IMR-90 (cell line): Measurements from ENCODE around the gene CLBA1. TPM values are rescaled to one million over a fixed set of nuclear protein-coding genes. Genes with fewer than 3 reads are reported as not detected.
A peak's percentile ranks its signal among the peaks of the same experiment; 100 is the strongest.

Experiments used
- ATAC-seq: fragments of 200-7000 bp; cut with Tn5 transposase; 2 replicates; pipeline ENCODE4 v1.9.1; 2020; ENCODE audit warnings: low read depth, mild to moderate bottlenecking, moderate library complexity
- BruUV-seq: library from RNA; stranded (reverse); fragments of 400-500 nt; replicated peaks from 2 replicates; lab custom pipeline; 2021; lab: Mats Ljungman, UMichigan
- CTCF ChIA-PET: fragments of 300-600 bp; formaldehyde crosslinking; extraction: SDS; loops from one replicate; lab custom pipeline; 2021; ENCODE audit warnings: antibody characterized with exemption; lab: Yijun Ruan, JAX
- POLR2A ChIA-PET: fragments of 300-600 bp; sonication (Branson Sonifier 250); formaldehyde crosslinking; loops from one replicate; lab custom pipeline; 2022; ENCODE audit warnings: antibody characterized with exemption; ENCODE audit not compliant: unreplicated experiment; lab: Charles Lee
- DNase-seq: peaks from one replicate; pipeline ENCODE4 v3.0.0; 2013
- H2AFZ ChIP-seq: replicated peaks from 2 replicates; pipeline ENCODE3; 2013; ENCODE audit warnings: low read length, mild to moderate bottlenecking; ENCODE audit not compliant: poor library complexity
- H2AK5ac ChIP-seq: 2 replicates; pipeline ENCODE4 v1.6.1; 2013; ENCODE audit warnings: low read depth, low read length, inconsistent platforms
- H2AK9ac ChIP-seq: replicated peaks from 2 replicates; pipeline ENCODE3; 2013; ENCODE audit warnings: mild to moderate bottlenecking, low read depth, low read length, moderate library complexity; ENCODE audit not compliant: poor library complexity
- H2BK120ac ChIP-seq: 2 replicates; pipeline ENCODE4 v1.6.1; 2013; ENCODE audit warnings: low read depth, low read length, inconsistent platforms
- H2BK15ac ChIP-seq: 3 replicates; pipeline ENCODE4 v1.6.1; 2013; ENCODE audit warnings: low read depth, low read length, inconsistent platforms
- H2BK20ac ChIP-seq: 2 replicates; pipeline ENCODE4 v1.6.1; 2013; ENCODE audit warnings: low read depth, mild to moderate bottlenecking, inconsistent platforms, low read length, moderate library complexity
- H2BK5ac ChIP-seq: 2 replicates; pipeline ENCODE4 v1.6.1; 2013; ENCODE audit warnings: mild to moderate bottlenecking, low read depth, low read length, inconsistent platforms; ENCODE audit not compliant: poor library complexity, severe bottlenecking
- H3K14ac ChIP-seq: replicated peaks from 2 replicates; pipeline ENCODE4 v1.6.1; 2013; ENCODE audit warnings: low read depth, low read length, inconsistent platforms
- H3K18ac ChIP-seq: 2 replicates; pipeline ENCODE4 v1.6.1; 2013; ENCODE audit warnings: low read depth, low read length, control low read depth
- H3K23ac ChIP-seq: 2 replicates; pipeline ENCODE4 v1.6.1; 2013; ENCODE audit warnings: low read depth, low read length, inconsistent platforms
- H3K27ac ChIP-seq: 2 replicates; pipeline ENCODE4 v1.5.1; 2013; ENCODE audit warnings: mild to moderate bottlenecking, control low read depth, low read length; ENCODE audit not compliant: insufficient read depth
- H3K27me3 ChIP-seq: 2 replicates; pipeline ENCODE4 v1.6.1; 2013; ENCODE audit warnings: low read length; ENCODE audit not compliant: control insufficient read depth, insufficient read depth
- H3K36me3 ChIP-seq: 2 replicates; pipeline ENCODE4 v1.6.1; 2013; ENCODE audit warnings: low read length, mixed read lengths; ENCODE audit not compliant: control insufficient read depth, insufficient read depth
- H3K4ac ChIP-seq: 2 replicates; pipeline ENCODE4 v1.6.1; 2013; ENCODE audit warnings: low read depth, low read length, inconsistent platforms
- H3K4me1 ChIP-seq: 2 replicates; pipeline ENCODE4 v1.6.1; 2013; ENCODE audit warnings: low read length, mixed read lengths; ENCODE audit not compliant: control insufficient read depth, insufficient read depth
- H3K4me2 ChIP-seq: 2 replicates; pipeline ENCODE4 v1.6.1; 2013; ENCODE audit warnings: low read depth, mild to moderate bottlenecking, control low read depth, low read length, moderate library complexity
- H3K4me3 ChIP-seq: 2 replicates; pipeline ENCODE4 v1.5.1; 2013; ENCODE audit warnings: low read depth, mild to moderate bottlenecking, control low read depth, low read length, moderate library complexity; ENCODE audit not compliant: insufficient read depth
- H3K56ac ChIP-seq: 2 replicates; pipeline ENCODE4 v1.6.1; 2013; ENCODE audit warnings: low read length, inconsistent platforms; ENCODE audit not compliant: insufficient read depth; ENCODE audit errors: extremely low read depth
- H3K79me1 ChIP-seq, 2 experiments: 2 replicates each; pipeline ENCODE4 v1.6.1; 2013; ENCODE audit warnings: low read length in 2 of 2, inconsistent platforms in 1 of 2, low read depth in 1 of 2
- H3K9ac ChIP-seq: 2 replicates; pipeline ENCODE4 v1.6.1; 2013; ENCODE audit warnings: low read depth, low read length, control low read depth
- H3K9me1 ChIP-seq: 2 replicates; pipeline ENCODE4 v1.6.1; 2013; ENCODE audit warnings: low read length, inconsistent platforms; ENCODE audit not compliant: insufficient read depth
- H3K9me3 ChIP-seq: 2 replicates; pipeline ENCODE4 v1.6.1; 2013; ENCODE audit warnings: low read length; ENCODE audit not compliant: control insufficient read depth, insufficient read depth
- H4K20me1 ChIP-seq: 2 replicates; pipeline ENCODE4 v1.6.1; 2013; ENCODE audit warnings: low read length, inconsistent platforms; ENCODE audit not compliant: insufficient read depth
- H4K5ac ChIP-seq: 2 replicates; pipeline ENCODE4 v1.6.1; 2013; ENCODE audit warnings: mild to moderate bottlenecking, low read depth, low read length, control low read depth
- H4K8ac ChIP-seq, 2 experiments: 2 replicates each; pipeline ENCODE4 v1.6.1; 2013; ENCODE audit warnings: low read depth in 2 of 2, low read length in 2 of 2, control low read depth in 1 of 2, inconsistent platforms in 1 of 2
- H4K91ac ChIP-seq: 2 replicates; pipeline ENCODE4 v1.6.1; 2013; ENCODE audit warnings: low read depth, low read length, inconsistent platforms; ENCODE audit not compliant: insufficient read depth
- BHLHE40 ChIP-seq: fragments of 150-350 bp; IDR thresholded peaks from 2 replicates; pipeline ENCODE4 v1.6.1; 2016; ENCODE audit warnings: mild to moderate bottlenecking, low read depth, low read length
- CHD1 ChIP-seq: IDR thresholded peaks from 2 replicates; pipeline ENCODE4 v1.6.1; 2012; ENCODE audit warnings: low read depth, low read length, improper control_type of control experiment
- FOS ChIP-seq: fragments of 150-350 bp; IDR thresholded peaks from 2 replicates; pipeline ENCODE4 v1.6.1; 2016; ENCODE audit warnings: low read depth, low read length
- NFE2L2 ChIP-seq: fragments of 150-350 bp; IDR thresholded peaks from 2 replicates; pipeline ENCODE4 v1.6.1; 2016; ENCODE audit warnings: low read depth, mild to moderate bottlenecking, low read length
- SMC3 ChIP-seq: fragments of 150-350 bp; IDR thresholded peaks from 2 replicates; pipeline ENCODE4 v1.6.1; 2016; ENCODE audit warnings: low read depth, mild to moderate bottlenecking, antibody characterized with exemption, low read length, moderate library complexity
- WGBS, 2 experiments: methylation state at CpG; one replicate each; pipeline versions ENCODE4 v1.1.5 to v1.1.7; 2013; ENCODE audit warnings: missing lambda C conversion rate in 2 of 2; ENCODE audit not compliant: insufficient read length in 1 of 2; ENCODE audit errors: extremely low coverage in 2 of 2; 5-methylcytosine and 5-hydroxymethylcytosine counted together
- dilution Hi-C: fragments of 300-500 bp; cut with HindIII; formaldehyde crosslinking; loops from one replicate; pipeline ENCODE4 v1.14.3; 2018; ENCODE audit warnings: low sequenced_read_pairs; ENCODE audit not compliant: unreplicated experiment
- in situ Hi-C: fragments of 300-500 bp; cut with MboI; formaldehyde crosslinking; loops from 3 replicates; pipeline ENCODE4 v1.14.3; 2019; ENCODE audit warnings: low sequenced_read_pairs, inconsistent platforms, mixed read lengths
- intact Hi-C: fragments of 100-400 bp; cut with micrococcal nuclease; formaldehyde crosslinking; loops from 2 replicates; pipeline ENCODE4 v1.10.0; 2022
- polyA plus RNA-seq, 3 experiments: library from polyadenylated mRNA; depleted of rRNA; stranded (reverse); fragments of >200 nt; gene quantifications; 2 replicates each; pipeline ENCODE4 v1.2.3, GENCODE V29; 2012; ENCODE audit warnings: low replicate concordance in 1 of 3
- total RNA-seq: library from RNA; depleted of rRNA; stranded (reverse); fragments of >200 nt; gene quantifications from 2 replicates; pipeline ENCODE4 v1.2.3, GENCODE V29; 2012

Gene CLBA1
- total and polyA plus RNA-seq, 2 of the 4 experiments (the other 2 are of a cell fraction) = 2.7 to 6.2 TPM

DNA sequence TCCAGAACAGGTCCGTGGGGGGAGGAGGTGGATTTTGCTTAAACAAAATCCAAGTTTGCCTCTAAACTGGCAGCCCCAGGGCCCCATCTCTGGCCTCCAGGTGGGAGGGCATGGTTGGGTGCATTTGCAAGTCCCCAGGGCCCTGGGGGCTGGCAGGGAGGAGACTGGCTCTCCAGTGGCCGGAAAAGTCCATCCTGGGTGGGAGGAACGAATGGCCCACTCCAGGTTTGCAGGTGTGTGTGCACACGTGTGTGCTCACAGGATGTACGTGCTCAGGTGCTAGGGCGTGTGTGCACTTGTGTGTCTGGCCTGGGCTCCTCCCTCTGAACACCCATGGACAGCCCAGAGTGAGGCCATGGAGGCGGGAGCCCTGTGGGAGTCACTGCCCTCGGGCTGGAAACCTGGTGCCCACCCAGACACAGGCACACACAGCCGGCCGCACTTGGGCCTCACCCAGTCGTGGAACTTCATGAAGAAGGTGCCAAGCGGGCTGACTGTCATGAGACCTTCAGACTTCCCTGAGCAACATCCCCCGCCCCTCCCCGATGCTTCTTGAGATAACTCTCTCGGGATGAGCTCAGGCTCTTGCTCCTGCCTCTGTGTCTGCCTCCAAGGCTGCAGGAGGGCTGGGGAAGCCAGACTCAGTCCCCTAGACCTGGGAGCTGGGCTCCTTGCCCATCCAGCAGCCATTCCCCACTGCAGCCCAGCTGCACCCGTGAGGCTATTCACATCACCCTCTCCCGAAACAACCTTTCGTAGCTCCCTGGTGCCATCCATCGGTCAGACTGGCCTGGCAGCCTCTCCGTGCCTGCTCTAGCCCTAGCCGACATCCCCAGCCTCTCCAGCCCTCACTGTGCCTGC lies 16.8 kb upstream of the CLBA1 start:
- peak overlapping the region; percentile 73 for H3K4ac ChIP-seq
- H2BK5ac ChIP-seq = no peak overlapping the region
- no peak overlapping the region for H3K9ac ChIP-seq
- BruUV-seq = no TSS peak
- 77% methylated on average over 7 of the region's 21 CpGs; no CpG with 5 or more reads in 1 of the 2 experiments for WGBS, 2 experiments
- ChIA-PET CTCF (interaction anchor here (0.7 kb wide), 1 partner anchor 25 kb away, joined by 3 read pairs; no protein-coding TSS in a partner anchor), POLR2A (interaction anchor here (0.7 kb wide), 1 partner anchor 10 kb away, joined by 3 read pairs; the partner anchor contains the start of gene AHNAK2)
- H3K79me1 ChIP-seq = peaks cover 0 to 33% of the 10 kb centered on the region in 2 experiments; a peak in 1 of 4 replicates
- TF ChIP-seq FOS (no peak), SMC3 (no peak), NFE2L2 (no peak), CHD1 (no peak), BHLHE40 (no peak)
- H3K4me1 ChIP-seq = peaks cover 34% of the 10 kb centered on the region
- H2BK20ac ChIP-seq = no peak overlapping the region
- peak overlapping the region; percentile 81 for H4K91ac ChIP-seq
- H2AK5ac ChIP-seq = peak overlapping the region; percentile 90
- H2BK15ac ChIP-seq = no peak overlapping the region
- peak overlapping the region; percentile 95 for H2AFZ ChIP-seq
- ATAC-seq = no peak
- H3K9me3 ChIP-seq = no peaks in the 10 kb centered on the region
- peak overlapping the region; percentile 80; the same call in 1 of the 2 replicates for H3K23ac ChIP-seq
- intact Hi-C loops = no loop called here
- no peaks in the 10 kb centered on the region for H3K27me3 ChIP-seq
- H4K20me1 ChIP-seq = no peaks in the 10 kb centered on the region
- H2AK9ac ChIP-seq = peak overlapping the region; percentile 90
- H4K8ac ChIP-seq = peak overlapping the region in 1 of 2 experiments; percentile 67; a peak in 2 of 4 replicates
- H3K4me3 ChIP-seq = no peak overlapping the region
- peak overlapping the region; percentile 84; the same call in 1 of the 2 replicates for H3K14ac ChIP-seq
- no peak overlapping the region for H3K18ac ChIP-seq
- dilution Hi-C loops = no loop called here
- H4K5ac ChIP-seq = no peak overlapping the region
- DNase-seq = no peak
- H3K27ac ChIP-seq = no peak overlapping the region
- peak overlapping the region; percentile 46 for H2BK120ac ChIP-seq
- peaks cover 5% of the 10 kb centered on the region for H3K9me1 ChIP-seq
- no peak overlapping the region for H3K56ac ChIP-seq
- no peaks in the 10 kb centered on the region for H3K36me3 ChIP-seq
- H3K4me2 ChIP-seq = peak overlapping the region; percentile 40; the same call in 1 of the 2 replicates
- in situ Hi-C loops = no loop called here
